ENCODE results near the gene CYP4V2.
"Not testable (repeated sequence)": the region's sequence is repeated elsewhere in the genome, so short reads cannot be mapped to it uniquely, and the experiment has no call there.

CYP4V2 gene

DNA sequence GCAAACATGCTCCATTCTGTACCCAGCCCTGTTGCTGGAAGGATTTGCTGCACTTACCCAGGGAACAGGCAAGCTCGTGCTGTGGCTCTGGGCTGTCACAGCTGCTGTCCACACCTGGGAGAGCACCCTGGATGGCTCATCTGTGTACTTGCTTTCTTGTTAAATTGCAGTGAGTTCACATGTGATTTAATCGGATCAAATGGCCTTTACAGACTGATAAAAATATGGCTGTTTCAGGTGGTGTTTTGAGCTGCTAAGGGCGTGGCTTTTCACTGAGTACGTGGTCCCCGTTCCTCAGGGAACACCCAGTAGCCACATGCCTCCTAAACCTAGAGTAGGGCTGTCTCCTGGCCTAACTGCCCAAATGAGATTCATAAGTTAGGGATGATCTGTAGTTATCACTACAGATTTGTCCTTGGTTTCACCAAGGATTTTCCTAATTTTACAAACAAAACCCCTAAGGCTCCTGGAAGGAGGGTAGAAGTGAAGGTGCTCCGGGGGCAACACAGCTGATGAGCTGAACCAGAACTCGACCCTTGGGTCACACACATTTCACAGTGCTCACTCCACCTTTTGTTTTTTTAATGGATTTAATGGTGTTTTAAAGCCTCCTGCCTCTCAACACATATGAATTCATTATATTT lies 49.6 kb downstream of the CYP4V2 start:
- TF ChIP-seq, protein P1, sequence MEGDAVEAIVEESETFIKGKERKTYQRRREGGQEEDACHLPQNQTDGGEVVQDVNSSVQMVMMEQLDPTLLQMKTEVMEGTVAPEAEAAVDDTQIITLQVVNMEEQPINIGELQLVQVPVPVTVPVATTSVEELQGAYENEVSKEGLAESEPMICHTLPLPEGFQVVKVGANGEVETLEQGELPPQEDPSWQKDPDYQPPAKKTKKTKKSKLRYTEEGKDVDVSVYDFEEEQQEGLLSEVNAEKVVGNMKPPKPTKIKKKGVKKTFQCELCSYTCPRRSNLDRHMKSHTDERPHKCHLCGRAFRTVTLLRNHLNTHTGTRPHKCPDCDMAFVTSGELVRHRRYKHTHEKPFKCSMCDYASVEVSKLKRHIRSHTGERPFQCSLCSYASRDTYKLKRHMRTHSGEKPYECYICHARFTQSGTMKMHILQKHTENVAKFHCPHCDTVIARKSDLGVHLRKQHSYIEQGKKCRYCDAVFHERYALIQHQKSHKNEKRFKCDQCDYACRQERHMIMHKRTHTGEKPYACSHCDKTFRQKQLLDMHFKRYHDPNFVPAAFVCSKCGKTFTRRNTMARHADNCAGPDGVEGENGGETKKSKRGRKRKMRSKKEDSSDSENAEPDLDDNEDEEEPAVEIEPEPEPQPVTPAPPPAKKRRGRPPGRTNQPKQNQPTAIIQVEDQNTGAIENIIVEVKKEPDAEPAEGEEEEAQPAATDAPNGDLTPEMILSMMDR (IDR thresholded peaks at IDR 0.05; ENCODE audit: poor library complexity, severe bottlenecking): no peak
- ATAC-seq (ENCODE audit: low read depth): no peak
- Histone ChIP-seq H3K27me3 (ENCODE audit: insufficient read depth, poor library complexity, severe bottlenecking) (no peaks in the 10 kb centered on the region), H3K9me3 (ENCODE audit: severe bottlenecking) (no peaks in the 10 kb centered on the region), H3K27ac (ENCODE audit: poor library complexity, severe bottlenecking) (no peak overlapping the region), H3K4me3 (ENCODE audit: severe bottlenecking) (no peak overlapping the region), H3K36me3 (ENCODE audit: low read depth) (no peaks in the 10 kb centered on the region), H3K4me1 (ENCODE audit: insufficient read depth, poor library complexity, severe bottlenecking) (no peaks in the 10 kb centered on the region)
- DNase-seq (ENCODE audit: low spot score): no peak

DNA sequence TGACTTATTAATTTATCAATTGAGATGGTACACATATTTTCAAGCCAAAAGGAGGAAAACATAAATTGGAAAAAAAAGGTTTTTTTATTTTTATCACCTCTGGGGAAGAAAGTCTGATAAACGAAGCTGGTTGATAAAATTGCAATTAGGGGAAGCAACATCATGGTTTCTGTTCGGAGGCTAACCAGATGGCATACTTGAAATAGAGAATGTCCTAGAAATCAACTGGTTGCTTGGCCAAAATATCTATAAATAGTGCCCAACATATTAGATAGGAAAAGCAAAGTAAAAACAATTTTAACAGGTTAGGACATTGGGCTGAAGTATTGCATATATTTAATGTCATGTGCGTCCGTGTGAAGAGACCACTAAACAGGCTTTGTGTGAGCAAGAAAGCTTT lies 50.2 kb downstream of the CYP4V2 start:
- TF ChIP-seq, protein P1 (IDR thresholded peaks at IDR 0.05; ENCODE audit: poor library complexity, severe bottlenecking): no peak
- H3K27me3 ChIP-seq (ENCODE audit: insufficient read depth, poor library complexity, severe bottlenecking): no peaks in the 10 kb centered on the region

DNA sequence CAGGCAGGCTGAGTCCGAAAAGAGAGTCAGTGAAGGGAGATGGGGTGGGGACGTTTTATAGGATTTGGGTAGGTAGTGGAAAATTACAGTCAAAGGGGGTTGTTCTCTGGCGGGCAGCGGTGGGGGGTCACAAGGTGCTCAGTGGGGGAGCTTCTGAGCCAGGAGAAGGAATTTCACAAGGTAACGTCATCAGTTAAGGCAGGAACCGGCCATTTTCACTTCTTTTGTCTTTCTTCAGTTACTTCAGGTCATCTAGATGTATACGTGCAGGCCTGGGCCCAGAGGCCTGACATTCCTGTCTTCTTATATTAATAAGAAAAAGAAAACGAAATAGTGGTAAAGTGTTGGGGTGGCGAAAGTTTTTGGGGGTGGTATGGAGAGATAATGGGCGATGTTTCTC lies 50.7 kb downstream of the CYP4V2 start:
- H3K4me3 ChIP-seq (ENCODE audit: severe bottlenecking); ATAC-seq (ENCODE audit: low read depth); H3K4me1 ChIP-seq (ENCODE audit: insufficient read depth, poor library complexity, severe bottlenecking); H3K9me3 ChIP-seq (ENCODE audit: severe bottlenecking); H3K27ac ChIP-seq (ENCODE audit: poor library complexity, severe bottlenecking); H3K36me3 ChIP-seq (ENCODE audit: low read depth); H3K27me3 ChIP-seq (ENCODE audit: insufficient read depth, poor library complexity, severe bottlenecking); DNase-seq (ENCODE audit: low spot score): not testable (repeated sequence)

More for the DNA sequence above, 50.2 kb downstream of the CYP4V2 start:
- H3K9me3 ChIP-seq (ENCODE audit: severe bottlenecking): no peaks in the 10 kb centered on the region
- H3K36me3 ChIP-seq (ENCODE audit: low read depth): no peaks in the 10 kb centered on the region
- ATAC-seq (ENCODE audit: low read depth) (no peak), DNase-seq (ENCODE audit: low spot score) (no peak)
- no peak overlapping the region for H3K27ac ChIP-seq (ENCODE audit: poor library complexity, severe bottlenecking)
- H3K4me1 ChIP-seq (ENCODE audit: insufficient read depth, poor library complexity, severe bottlenecking): no peaks in the 10 kb centered on the region
- H3K4me3 ChIP-seq (ENCODE audit: severe bottlenecking): no peak overlapping the region

DNA sequence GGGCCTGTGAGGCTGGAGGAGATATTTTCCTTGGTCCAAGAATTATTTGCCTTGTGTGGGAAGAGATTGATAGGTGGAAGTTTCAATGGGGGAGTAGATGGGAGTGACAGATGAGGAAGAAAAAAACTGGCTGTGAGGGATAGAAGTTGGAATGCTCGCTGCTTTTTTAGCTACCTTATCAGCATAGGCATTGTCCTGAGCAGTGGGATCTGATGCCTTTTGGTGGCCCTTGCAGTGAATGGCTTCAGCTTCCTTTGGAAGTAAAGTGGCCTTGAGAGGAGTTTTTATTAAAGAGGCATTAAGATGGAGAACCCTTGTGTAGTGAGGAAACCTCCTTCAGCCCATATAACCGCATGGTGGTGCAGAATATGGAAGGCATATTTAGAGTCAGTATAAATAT lies 52.0 kb downstream of the CYP4V2 start:
- Histone ChIP-seq H3K27me3 (ENCODE audit: insufficient read depth, poor library complexity, severe bottlenecking) (no peaks in the 10 kb centered on the region), H3K9me3 (ENCODE audit: severe bottlenecking) (no peaks in the 10 kb centered on the region), H3K27ac (ENCODE audit: poor library complexity, severe bottlenecking) (no peak overlapping the region), H3K36me3 (ENCODE audit: low read depth) (no peaks in the 10 kb centered on the region), H3K4me1 (ENCODE audit: insufficient read depth, poor library complexity, severe bottlenecking) (no peaks in the 10 kb centered on the region), H3K4me3 (ENCODE audit: severe bottlenecking) (no peak overlapping the region)
- TF ChIP-seq, protein P1 (IDR thresholded peaks at IDR 0.05; ENCODE audit: poor library complexity, severe bottlenecking): no peak
- ATAC-seq (ENCODE audit: low read depth): no peak
- no peak for DNase-seq (ENCODE audit: low spot score)

GRCh38 chr4:186244835-186245234 lies 53.5 kb downstream of the CYP4V2 start:
- H3K27me3 ChIP-seq (ENCODE audit: insufficient read depth, poor library complexity, severe bottlenecking): no peaks in the 10 kb centered on the region
- ATAC-seq (ENCODE audit: low read depth): no peak
- TF ChIP-seq, protein P1 (IDR thresholded peaks at IDR 0.05; ENCODE audit: poor library complexity, severe bottlenecking): no peak
- no peak for DNase-seq (ENCODE audit: low spot score)
- H3K27ac ChIP-seq (ENCODE audit: poor library complexity, severe bottlenecking): no peak overlapping the region
- no peak overlapping the region for H3K4me3 ChIP-seq (ENCODE audit: severe bottlenecking)
- H3K4me1 ChIP-seq (ENCODE audit: insufficient read depth, poor library complexity, severe bottlenecking): no peaks in the 10 kb centered on the region
- no peaks in the 10 kb centered on the region for H3K9me3 ChIP-seq (ENCODE audit: severe bottlenecking)
- H3K36me3 ChIP-seq (ENCODE audit: low read depth): no peaks in the 10 kb centered on the region

DNA sequence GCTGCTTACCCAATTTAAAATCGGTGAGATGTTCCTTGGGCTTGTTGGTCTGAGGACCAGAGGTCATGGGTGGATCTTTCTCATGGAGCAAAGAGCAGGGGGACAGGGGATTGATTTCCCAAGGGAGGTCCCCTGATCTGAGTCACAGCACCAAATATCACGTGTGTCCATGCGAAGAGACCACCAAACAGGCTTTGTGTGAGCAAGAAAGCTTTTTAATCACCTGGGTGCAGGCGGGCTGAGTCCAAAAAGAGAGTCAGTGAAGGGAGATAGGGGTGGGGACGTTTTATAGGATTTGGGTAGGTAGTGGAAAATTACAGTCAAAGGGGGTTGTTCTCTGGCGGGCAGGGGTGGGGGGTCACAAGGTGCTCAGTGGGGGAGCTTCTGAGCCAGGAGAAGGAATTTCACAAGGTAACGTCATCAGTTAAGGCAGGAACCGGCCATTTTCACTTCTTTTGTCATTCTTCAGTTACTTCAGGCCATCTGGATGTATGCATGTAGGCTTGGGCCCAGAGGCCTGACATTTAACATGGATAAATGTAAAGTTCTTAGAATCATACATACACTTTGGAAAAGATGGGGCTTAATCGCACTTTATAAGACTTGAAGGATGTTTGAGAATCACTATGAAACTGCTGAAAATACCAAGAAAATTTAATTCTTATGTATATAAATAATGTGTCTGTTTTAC lies 55.8 kb downstream of the CYP4V2 start:
- not testable (repeated sequence) for H3K4me1 ChIP-seq (ENCODE audit: insufficient read depth, poor library complexity, severe bottlenecking); H3K36me3 ChIP-seq (ENCODE audit: low read depth); H3K4me3 ChIP-seq (ENCODE audit: severe bottlenecking); H3K27me3 ChIP-seq (ENCODE audit: insufficient read depth, poor library complexity, severe bottlenecking); DNase-seq (ENCODE audit: low spot score); ATAC-seq (ENCODE audit: low read depth); H3K9me3 ChIP-seq (ENCODE audit: severe bottlenecking); H3K27ac ChIP-seq (ENCODE audit: poor library complexity, severe bottlenecking)

Measured in RWPE2 (cell line).